Esophagus squamous epithelium (tissue), 5 donors: ENCODE measurements around the gene CDH6. TPM values are rescaled to one million over a fixed set of nuclear protein-coding genes. Genes with fewer than 3 reads are reported as not detected.

Source experiments
- DNase-seq: peaks from one replicate; lab custom pipeline; 2025; lab: John Stamatoyannopoulos, UW
- H3K27ac ChIP-seq, 4 donors: fragments of 200-600 bp; sonication (generic); one replicate each; pipeline ENCODE4 v1.5.1; 2016 to 2019; ENCODE audit warnings: mild to moderate bottlenecking in 1 of 4
- H3K27me3 ChIP-seq, 4 donors: fragments of 200-600 bp; sonication (generic); 1 replicate in 3 of 4; 2 replicates in 1 of 4; pipeline versions ENCODE4 v1.5.1 to v1.6.0; 2017 to 2021; ENCODE audit warnings: antibody characterized with exemption in 1 of 4
- H3K36me3 ChIP-seq, 3 donors: fragments of 200-600 bp; sonication (generic); one replicate each; pipeline ENCODE4 v1.5.1; 2016 to 2019
- H3K4me1 ChIP-seq, 3 donors: fragments of 200-600 bp; sonication (generic); one replicate each; pipeline ENCODE4 v1.5.1; 2017 to 2019
- H3K4me3 ChIP-seq, 4 donors: fragments of 200-600 bp; sonication (generic); 1 replicate in 3 of 4; 2 replicates in 1 of 4; pipeline ENCODE4 v1.5.1; 2016 to 2019; ENCODE audit warnings: mild to moderate bottlenecking in 2 of 4, moderate library complexity in 1 of 4
- H3K9me3 ChIP-seq, 3 donors: fragments of 200-600 bp; sonication (generic); one replicate each; pipeline ENCODE4 v1.5.1; 2016 to 2019
- CTCF ChIP-seq, 6 experiments: fragments of 450-650 bp in 4 of 6; fragments of 200-600 bp in 2 of 6; sonication (generic) in 2 of 6; IDR thresholded peaks; one replicate each; pipeline ENCODE4 v1.5.1; 2016 to 2019; ENCODE audit warnings: antibody characterized with exemption in 6 of 6, mild to moderate bottlenecking in 4 of 6, moderate library complexity in 4 of 6
- POLR2A ChIP-seq, 4 donors: fragments of 450-650 bp; IDR thresholded peaks; one replicate each; pipeline ENCODE4 v1.6.1; 2017; ENCODE audit warnings: antibody characterized with exemption in 4 of 4, mild to moderate bottlenecking in 4 of 4, moderate library complexity in 3 of 4
- WGBS, 2 donors: methylation state at CpG; one replicate each; pipeline ENCODE4 v1.1.5; 2018; 5-methylcytosine and 5-hydroxymethylcytosine counted together
- intact Hi-C: fragments of 100-400 bp; cut with DNase I; formaldehyde crosslinking; loops from one replicate; pipeline ENCODE4 v1.15.0; 2022
- total RNA-seq, 4 donors: library from RNA; depleted of rRNA; stranded (reverse); fragments of >200 nt; gene quantifications; one replicate each; pipeline ENCODE4 v1.1.0, GENCODE V29; 2016
- donor health status: DM: yes; HTN: yes; CAD: no.

The CDH6 gene
- total RNA-seq, 4 donors from 2014 or later = 1.5 to 5.0 (median 4.2) TPM

DNA sequence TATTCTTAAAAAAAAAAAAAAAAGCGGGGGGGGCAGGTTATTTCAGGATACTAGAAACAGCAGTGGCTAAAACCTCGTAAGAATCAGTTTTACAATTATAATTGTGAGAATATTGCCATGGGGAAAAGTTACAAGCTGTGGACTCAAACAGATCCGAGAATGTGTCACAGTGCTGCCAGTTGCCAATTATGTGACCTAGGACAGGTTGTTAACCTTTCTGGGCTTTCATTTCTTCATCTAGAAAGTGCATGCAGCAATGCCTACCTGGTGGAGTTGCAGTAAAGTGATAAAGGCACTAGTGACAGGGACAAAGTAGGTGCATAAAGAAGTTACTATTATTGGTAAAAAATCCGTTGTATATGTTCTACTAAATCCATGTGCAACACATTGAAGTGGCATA, 75.8 kb downstream of the CDH6 start:
- intact Hi-C loops = no loop called here
- Histone ChIP-seq H3K27ac (no peak overlapping the region), H3K4me3 (no peak overlapping the region), H3K4me1 (peaks cover 0 to 10% (median 0%) of the 10 kb centered on the region in 3 donors), H3K36me3 (no peaks in the 10 kb centered on the region), H3K9me3 (no peaks in the 10 kb centered on the region), H3K27me3 (peaks cover 0 to 17% (median 0%) of the 10 kb centered on the region in 4 donors)
- WGBS, 2 donors = 49 to 55% methylated on average over 4 of the region's 4 CpGs
- TF ChIP-seq CTCF (IDR thresholded peaks at IDR 0.05) (no peak), POLR2A (IDR thresholded peaks at IDR 0.05) (no peak)
- DNase-seq = no peak

- H3K4me3 ChIP-seq = no peak overlapping the region
- no peak for DNase-seq
- TF ChIP-seq POLR2A (IDR thresholded peaks at IDR 0.05) (no peak), CTCF (IDR thresholded peaks at IDR 0.05) (peak in 4 of 6 experiments; percentile 19 to 41 (median 31))
- H3K27me3 ChIP-seq = peaks cover 0 to 17% (median 0%) of the 10 kb centered on the region in 4 donors
- intact Hi-C loops = no loop called here
- H3K4me1 ChIP-seq = peaks cover 0 to 13% (median 0%) of the 10 kb centered on the region in 3 donors
- 80% methylated on average over 5 of the region's 5 CpGs for WGBS, 2 donors
- H3K27ac ChIP-seq = no peak overlapping the region
- H3K36me3 ChIP-seq = no peaks in the 10 kb centered on the region
- no peaks in the 10 kb centered on the region for H3K9me3 ChIP-seq
Observed at GRCh38 chr5:31270396-31270795, 76.9 kb downstream of the CDH6 start.

GRCh38 chr5:31271567-31271966, 78.1 kb downstream of the CDH6 start:
- no peak overlapping the region for H3K4me3 ChIP-seq
- H3K9me3 ChIP-seq = no peaks in the 10 kb centered on the region
- DNase-seq = no peak
- H3K27me3 ChIP-seq = peaks cover 0 to 17% (median 0%) of the 10 kb centered on the region in 4 donors
- intact Hi-C loops = no loop called here
- TF ChIP-seq CTCF (IDR thresholded peaks at IDR 0.05) = no peak
- no peak for TF ChIP-seq POLR2A (IDR thresholded peaks at IDR 0.05)
- no peaks in the 10 kb centered on the region for H3K36me3 ChIP-seq
- H3K27ac ChIP-seq = no peak overlapping the region
- peaks cover 0 to 13% (median 0%) of the 10 kb centered on the region in 3 donors for H3K4me1 ChIP-seq
- WGBS, 2 donors = 76 to 79% methylated on average over 6 of the region's 6 CpGs

GRCh38 chr5:31273161-31273560, 79.7 kb downstream of the CDH6 start:
- Histone ChIP-seq H3K9me3 (no peaks in the 10 kb centered on the region), H3K27me3 (peaks cover 0 to 17% (median 0%) of the 10 kb centered on the region in 4 donors), H3K27ac (peak overlapping the region in 1 of 4 donors; percentile 60), H3K4me1 (peaks cover 0 to 13% (median 0%) of the 10 kb centered on the region in 3 donors), H3K4me3 (peak overlapping the region in 1 of 4 donors; percentile 48), H3K36me3 (no peaks in the 10 kb centered on the region)
- TF ChIP-seq POLR2A (IDR thresholded peaks at IDR 0.05) (no peak), CTCF (IDR thresholded peaks at IDR 0.05) (no peak)
- 71 to 75% methylated on average over 10 of the region's 10 CpGs for WGBS, 2 donors
- no peak for DNase-seq
- intact Hi-C loops = no loop called here

- Histone ChIP-seq H3K36me3 (no peaks in the 10 kb centered on the region), H3K4me1 (peaks cover 0 to 13% (median 0%) of the 10 kb centered on the region in 3 donors), H3K27ac (peak overlapping the region; percentile 12 to 60 (median 42)), H3K27me3 (peaks cover 0 to 12% (median 0%) of the 10 kb centered on the region in 4 donors), H3K4me3 (peak overlapping the region; percentile 14 to 48 (median 26)), H3K9me3 (no peaks in the 10 kb centered on the region)
- intact Hi-C loops = no loop called here
- TF ChIP-seq CTCF (IDR thresholded peaks at IDR 0.05) (no peak), POLR2A (IDR thresholded peaks at IDR 0.05) (no peak)
- 43 to 49% methylated on average over 8 of the region's 8 CpGs for WGBS, 2 donors
- no peak for DNase-seq
Observed at GRCh38 chr5:31273631-31274378, 80.3 kb downstream of the CDH6 start.
